ENCODE measurements around the gene KRTAP10-4. TPM values are rescaled to one million over a fixed set of nuclear protein-coding genes. Genes with fewer than 3 reads are reported as not detected.

The KRTAP10-4 gene
- total and polyA plus RNA-seq, 2 experiments from 2014 or later: not detected

- TF ChIP-seq ZNF114 (CRISPR knock-in tag; IDR thresholded peaks at IDR 0.05): no peak
Observed at GRCh38 chr21:44539991-44540666, 33.4 kb upstream of the KRTAP10-4 start, which contains the start of gene KRTAP10-1 (continued).

- no peaks in the 10 kb centered on the region for H3K79me2 ChIP-seq (replicated peaks; ENCODE audit: insufficient read depth)
- no peak overlapping the region for H3K4me2 ChIP-seq
- H3K4me3 ChIP-seq: no peak overlapping the region
- no peaks in the 10 kb centered on the region for H3F3A ChIP-seq (replicated peaks; ENCODE audit: low read depth)
- no peaks in the 10 kb centered on the region for H3K36me3 ChIP-seq (ENCODE audit: insufficient read depth)
- Mint-ChIP-seq H3K4me3 (no peak overlapping the region), H3K36me3 (ENCODE audit: low read depth) (peaks cover 5% of the 10 kb centered on the region; the same call in 2 of the 3 replicates), H3K27ac (no peak overlapping the region), H3K9me3 (peaks cover 4% of the 10 kb centered on the region), H3K4me1 (no peaks in the 10 kb centered on the region; the same call in 2 of the 3 replicates), H3K27me3 (ENCODE audit: insufficient read depth, low read depth, poor library complexity) (peaks cover 3% of the 10 kb centered on the region)
- no peaks in the 10 kb centered on the region for H4K20me1 ChIP-seq (replicated peaks; ENCODE audit: insufficient read depth)
- H3K27me3 ChIP-seq (ENCODE audit: insufficient read depth): no peaks in the 10 kb centered on the region
- no peak for TF ChIP-seq ZNF462 (CRISPR knock-in tag; IDR thresholded peaks at IDR 0.05)
- TF ChIP-seq CTCF (conservative IDR thresholded peaks at IDR 0.05; ENCODE audit: low read depth in 2 of 2): no peak
- no peaks in the 10 kb centered on the region for H3K4me1 ChIP-seq (ENCODE audit: insufficient read depth)
- no peak overlapping the region for H2AFZ ChIP-seq
- no peak overlapping the region for H3K27ac ChIP-seq (ENCODE audit: low read depth)
- no peak for DNase-seq (ENCODE audit: low spot score)
- H3K9me2 ChIP-seq (ENCODE audit: insufficient read depth): no peaks in the 10 kb centered on the region
- ATAC-seq: no peak
Observed at GRCh38 chr21:44540741-44541288, 32.7 kb upstream of the KRTAP10-4 start.

Measured in GM23338 (cell line).